Endometrial microvascular endothelial cells (primary cell): Measurements from ENCODE around the gene LZTR1. TPM values are rescaled to one million over a fixed set of nuclear protein-coding genes. Genes with fewer than 3 reads are reported as not detected.
"Not testable (repeated sequence)": the region's sequence is repeated elsewhere in the genome, so short reads cannot be mapped to it uniquely, and the experiment has no call there.

Source experiments
- in situ Hi-C: cut with HindIII; loops from 2 replicates; pipeline ENCODE4 v1.10.0; 2017; ENCODE audit warnings: low sequenced_read_pairs, low pct_unique_long_range_greater_than_20kb; ENCODE audit errors: inconsistent ontology term
- total RNA-seq: library from RNA; depleted of rRNA; stranded (reverse); fragments of >200 nt; gene quantifications from one replicate; pipeline ENCODE4 v1.2.3, GENCODE V29; 2015; ENCODE audit errors: inconsistent ontology term

Gene LZTR1
- total RNA-seq, 1 donor from 2014 or later = 52.0 TPM

GRCh38 chr22:21003782-21004181, 21.7 kb downstream of the LZTR1 start:
- in situ Hi-C loops = no loop called here

GRCh38 chr22:21009208-21009607, 27.1 kb downstream of the LZTR1 start:
- in situ Hi-C loops = not testable (repeated sequence)

- in situ Hi-C loops = no loop called here
Observed at GRCh38 chr22:21009638-21010425, 27.7 kb downstream of the LZTR1 start.

- in situ Hi-C loops = no loop called here
Observed at GRCh38 chr22:21010426-21011113, 28.5 kb downstream of the LZTR1 start.

GRCh38 chr22:21012446-21013407, 30.6 kb downstream of the LZTR1 start:
- in situ Hi-C loops = no loop called here

GRCh38 chr22:21013657-21014201, 31.6 kb downstream of the LZTR1 start:
- in situ Hi-C loops = no loop called here

- in situ Hi-C loops = no loop called here
Observed at GRCh38 chr22:21014202-21014725, 32.2 kb downstream of the LZTR1 start.

GRCh38 chr22:21014726-21015465, 32.8 kb downstream of the LZTR1 start, which contains the start of gene P2RX6:
P2RX6 (plus strand) TSS chr22:21015165; CDS start chr22:21015175, 10 bp downstream.
- in situ Hi-C loops = no loop called here

GRCh38 chr22:21015466-21016006, 33.4 kb downstream of the LZTR1 start:
- in situ Hi-C loops = no loop called here

GRCh38 chr22:21016644-21017420, 34.7 kb downstream of the LZTR1 start:
- in situ Hi-C loops = no loop called here

GRCh38 chr22:21018314-21018713, 36.2 kb downstream of the LZTR1 start:
- in situ Hi-C loops = no loop called here

- in situ Hi-C loops = no loop called here
Observed at GRCh38 chr22:21020802-21021429, 38.8 kb downstream of the LZTR1 start.

- in situ Hi-C loops = no loop called here
Observed at GRCh38 chr22:21022507-21022906, 40.4 kb downstream of the LZTR1 start.

GRCh38 chr22:21022955-21023614, 41.0 kb downstream of the LZTR1 start:
- in situ Hi-C loops = no loop called here

GRCh38 chr22:21025266-21025665, 43.2 kb downstream of the LZTR1 start:
- in situ Hi-C loops = no loop called here
